ENCODE data around the gene KIFC1.
"Not testable (repeated sequence)": the region's sequence is repeated elsewhere in the genome, so short reads cannot be mapped to it uniquely, and the experiment has no call there.

Gene KIFC1

GRCh38 chr6:33372526-33373123 lies 19.0 kb upstream of the KIFC1 start:
- no peak for TF ChIP-seq CTCF (IDR thresholded peaks at IDR 0.05; ENCODE audit: insufficient read depth, low read length, missing control alignments)
- ChIA-PET POLR2A (no interaction called here), CTCF (interaction anchor here (4.9 kb wide), 1 partner anchor 18 kb away, joined by 26 read pairs; no protein-coding TSS in a partner anchor)
- H3K4me3 ChIP-seq (ENCODE audit: low read depth, low read length): no peak overlapping the region
- DNase-seq (ENCODE audit: low read depth, low spot score): no peak

GRCh38 chr6:33373960-33374910 lies 17.4 kb upstream of the KIFC1 start:
- POLR2A ChIA-PET: no interaction called here
- CTCF ChIA-PET: interaction anchor here (0.8 to 4.2 kb wide), 6 partner anchors 11 to 45 kb away, joined by 3 to 27 read pairs (median 6); no protein-coding TSS in a partner anchor
- no peak overlapping the region for H3K4me3 ChIP-seq (ENCODE audit: low read depth, low read length)
- no peak for DNase-seq (ENCODE audit: low read depth, low spot score)
- TF ChIP-seq CTCF (IDR thresholded peaks at IDR 0.05; ENCODE audit: insufficient read depth, low read length, missing control alignments): no peak

- ChIA-PET POLR2A (interaction anchor here (0.7 kb wide), 1 partner anchor 1741 kb away, joined by 4 read pairs; no protein-coding TSS in a partner anchor), CTCF (interaction anchor here (0.8 to 4.2 kb wide), 7 partner anchors 10 to 120 kb away, joined by 3 to 27 read pairs (median 5); no protein-coding TSS in a partner anchor)
- peak; percentile 51 for DNase-seq (ENCODE audit: low read depth, low spot score)
- TF ChIP-seq CTCF (IDR thresholded peaks at IDR 0.05; ENCODE audit: insufficient read depth, low read length, missing control alignments): no peak
- H3K4me3 ChIP-seq (ENCODE audit: low read depth, low read length): no peak overlapping the region
Observed at GRCh38 chr6:33375143-33375671, 16.4 kb upstream of the KIFC1 start.

DNA sequence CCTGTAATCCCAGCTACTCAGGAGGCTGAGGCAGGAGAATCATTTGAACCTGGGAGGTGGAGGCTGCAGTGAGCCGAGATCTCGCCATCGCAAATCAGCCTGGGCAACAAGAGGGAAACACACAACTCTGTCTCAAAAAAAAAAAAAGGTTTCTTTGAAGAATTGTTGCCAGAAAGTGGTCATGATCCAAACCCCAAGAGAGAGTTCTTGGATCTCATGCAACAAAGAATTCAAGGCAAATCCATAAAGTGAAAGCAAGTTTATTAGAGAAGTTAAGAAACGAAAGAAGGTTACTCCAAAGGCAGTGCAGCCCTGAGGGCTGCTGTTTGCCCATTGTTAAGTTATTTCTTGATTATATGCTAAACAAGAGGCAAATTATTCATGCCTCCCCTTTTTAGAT lies 14.5 kb upstream of the KIFC1 start:
- no peak overlapping the region for H3K4me3 ChIP-seq (ENCODE audit: low read depth, low read length)
- ChIA-PET CTCF (interaction anchor here (3.5 to 4.2 kb wide), 2 partner anchors 8 to 14 kb away, joined by 20 to 27 read pairs; no protein-coding TSS in a partner anchor), POLR2A (no interaction called here)
- no peak for DNase-seq (ENCODE audit: low read depth, low spot score)
- no peak for TF ChIP-seq CTCF (IDR thresholded peaks at IDR 0.05; ENCODE audit: insufficient read depth, low read length, missing control alignments)

GRCh38 chr6:33379184-33379583 lies 12.4 kb upstream of the KIFC1 start:
- POLR2A ChIA-PET; H3K4me3 ChIP-seq (ENCODE audit: low read depth, low read length); DNase-seq (ENCODE audit: low read depth, low spot score): not testable (repeated sequence)
- CTCF ChIA-PET: interaction anchor here (1.2 kb wide), 1 partner anchor 12 kb away, joined by 6 read pairs; no protein-coding TSS in a partner anchor

DNA sequence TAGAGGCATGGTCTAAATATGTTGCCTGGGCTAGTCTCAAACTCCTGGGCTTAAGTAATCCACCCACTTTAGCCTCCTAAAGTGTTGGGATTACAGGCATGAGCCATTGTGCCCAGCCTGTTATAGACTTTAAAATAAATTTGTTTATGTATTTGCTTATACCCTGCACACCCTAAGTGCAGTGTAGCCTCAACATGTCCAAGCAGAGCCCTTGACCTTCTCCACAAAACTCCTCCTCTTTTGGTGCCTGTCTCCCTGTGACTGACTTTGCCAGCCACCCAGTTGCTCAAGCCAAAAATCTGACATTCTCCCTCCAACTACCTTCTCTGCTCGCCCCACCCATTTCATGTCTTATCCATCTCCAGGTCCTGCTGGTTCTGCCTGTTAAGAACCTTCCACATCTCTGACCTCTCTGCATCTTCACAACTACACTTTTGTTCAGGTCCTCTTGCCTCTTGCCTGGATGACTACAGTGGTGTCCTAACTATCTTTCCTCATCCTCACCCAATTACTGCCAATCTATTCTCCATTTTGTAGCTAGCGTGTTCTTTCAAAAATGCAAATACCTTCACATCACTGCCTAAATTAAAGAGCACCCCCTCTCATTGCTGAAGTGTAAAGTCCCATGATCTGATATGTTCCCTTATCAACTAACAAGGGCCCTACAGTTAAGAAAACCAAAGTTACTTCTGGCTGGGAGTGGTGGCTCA lies 11.2 kb upstream of the KIFC1 start:
- H3K4me3 ChIP-seq (ENCODE audit: low read depth, low read length): no peak overlapping the region
- DNase-seq (ENCODE audit: low read depth, low spot score): no peak
- CTCF ChIA-PET: interaction anchor here (1.8 kb wide), 1 partner anchor 10 kb away, joined by 6 read pairs; no protein-coding TSS in a partner anchor
- TF ChIP-seq CTCF (IDR thresholded peaks at IDR 0.05; ENCODE audit: insufficient read depth, low read length, missing control alignments): no peak
- POLR2A ChIA-PET: no interaction called here
